HG03354 (cell line): ENCODE data around the gene LOXL1.
A peak's percentile ranks its signal among the peaks of the same experiment; 100 is the strongest.
"Not testable (repeated sequence)": the region's sequence is repeated elsewhere in the genome, so short reads cannot be mapped to it uniquely, and the experiment has no call there.

Experiments
- ATAC-seq: cut with Tn5 transposase; IDR thresholded peaks from one replicate; pipeline ENCODE4 v1.9.1; 2021; ENCODE audit warnings: mild to moderate bottlenecking; ENCODE audit not compliant: unreplicated experiment, poor library complexity, severe bottlenecking

The LOXL1 gene

DNA sequence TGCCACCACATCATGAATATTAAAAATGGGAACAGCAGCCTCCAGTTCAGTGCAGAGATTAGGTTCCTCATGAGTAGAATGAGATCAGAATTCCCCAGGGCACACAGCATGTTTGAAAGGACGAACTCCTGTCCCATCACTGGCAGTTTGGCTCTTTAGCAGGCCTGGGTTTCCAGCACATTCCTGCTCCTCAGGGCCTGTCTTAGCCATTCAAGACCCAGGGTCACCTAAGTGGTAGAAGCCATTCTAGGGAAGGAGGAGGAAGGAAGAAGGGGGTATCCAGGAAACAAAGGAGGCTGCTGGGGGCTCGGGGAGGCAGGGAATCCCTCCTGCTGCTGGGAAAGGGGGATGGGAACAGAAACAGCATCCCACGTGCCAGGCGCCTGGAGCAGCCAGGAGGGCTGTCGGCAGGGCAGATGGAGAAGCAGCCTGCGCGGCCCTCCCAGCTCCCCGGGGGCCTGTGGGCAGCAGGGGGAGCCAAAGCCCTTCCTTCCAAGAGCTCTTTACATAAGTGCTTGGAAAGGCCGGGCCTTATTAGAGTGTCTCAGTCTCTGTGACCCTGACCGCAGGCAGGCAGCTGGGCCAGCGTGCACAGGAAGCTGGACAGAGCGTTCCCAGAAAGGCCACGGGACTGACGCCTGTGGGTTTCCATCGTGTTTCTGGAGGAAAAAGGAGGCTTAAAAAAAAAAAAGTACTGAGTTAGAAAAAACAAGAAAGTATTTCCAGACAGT, 24.7 kb downstream of the LOXL1 start:
- ATAC-seq = no peak

DNA sequence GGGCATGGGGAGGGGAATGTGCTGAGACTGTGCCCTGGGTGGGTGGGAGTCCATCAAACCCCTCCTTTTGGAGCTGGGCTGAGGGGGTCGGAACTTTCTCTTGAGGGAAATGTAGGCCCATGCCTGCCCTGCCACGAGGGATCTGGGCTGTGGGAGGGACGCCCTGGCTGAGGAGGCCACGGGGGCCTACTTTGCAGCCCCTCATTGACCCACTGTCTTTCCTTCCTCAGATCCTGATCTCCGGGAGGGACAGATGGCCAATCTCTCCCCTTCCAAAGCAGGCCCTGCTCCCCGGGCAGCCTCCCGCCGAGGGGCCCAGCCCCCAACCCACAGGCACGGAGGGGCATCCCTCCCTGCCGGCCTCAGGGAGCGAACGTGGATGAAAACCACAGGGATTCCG, 25.3 kb downstream of the LOXL1 start:
- ATAC-seq = no peak

DNA sequence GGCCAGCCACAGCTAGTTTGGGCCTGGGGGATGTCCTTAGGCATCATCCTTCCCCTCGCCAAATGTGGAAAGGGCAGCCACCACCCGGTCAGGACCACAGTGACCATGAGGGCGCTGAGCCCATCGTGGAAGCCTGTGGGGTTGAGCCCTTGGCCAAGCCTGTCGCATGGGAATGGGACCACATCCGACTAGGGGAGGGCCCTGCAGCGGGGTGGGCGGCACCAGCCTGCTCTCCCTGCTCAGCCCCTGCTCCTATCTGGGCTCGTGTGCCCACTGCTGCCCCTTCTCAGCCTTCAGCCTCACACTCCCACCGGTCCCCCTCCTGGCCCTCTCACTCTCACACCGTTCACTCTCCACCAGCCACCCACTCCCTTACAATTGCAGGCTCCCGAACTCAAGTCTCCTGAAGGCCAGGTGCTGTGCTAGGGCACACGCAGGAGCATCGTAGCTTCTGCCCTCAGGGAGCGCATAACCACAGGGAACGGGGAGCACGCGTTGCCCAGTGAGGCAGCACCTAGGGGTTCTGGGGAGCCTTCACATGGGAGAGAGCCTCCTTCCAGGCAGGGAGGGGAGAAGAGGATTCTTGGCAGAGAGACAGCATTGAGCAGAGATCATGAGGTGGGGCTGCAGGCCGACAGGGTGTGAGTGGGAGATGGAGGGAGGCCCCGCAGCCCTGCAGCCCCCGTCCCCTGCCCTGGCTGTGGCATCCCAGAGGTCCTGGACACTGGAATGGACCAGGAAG, 26.1 kb downstream of the LOXL1 start:
- ATAC-seq = no peak

DNA sequence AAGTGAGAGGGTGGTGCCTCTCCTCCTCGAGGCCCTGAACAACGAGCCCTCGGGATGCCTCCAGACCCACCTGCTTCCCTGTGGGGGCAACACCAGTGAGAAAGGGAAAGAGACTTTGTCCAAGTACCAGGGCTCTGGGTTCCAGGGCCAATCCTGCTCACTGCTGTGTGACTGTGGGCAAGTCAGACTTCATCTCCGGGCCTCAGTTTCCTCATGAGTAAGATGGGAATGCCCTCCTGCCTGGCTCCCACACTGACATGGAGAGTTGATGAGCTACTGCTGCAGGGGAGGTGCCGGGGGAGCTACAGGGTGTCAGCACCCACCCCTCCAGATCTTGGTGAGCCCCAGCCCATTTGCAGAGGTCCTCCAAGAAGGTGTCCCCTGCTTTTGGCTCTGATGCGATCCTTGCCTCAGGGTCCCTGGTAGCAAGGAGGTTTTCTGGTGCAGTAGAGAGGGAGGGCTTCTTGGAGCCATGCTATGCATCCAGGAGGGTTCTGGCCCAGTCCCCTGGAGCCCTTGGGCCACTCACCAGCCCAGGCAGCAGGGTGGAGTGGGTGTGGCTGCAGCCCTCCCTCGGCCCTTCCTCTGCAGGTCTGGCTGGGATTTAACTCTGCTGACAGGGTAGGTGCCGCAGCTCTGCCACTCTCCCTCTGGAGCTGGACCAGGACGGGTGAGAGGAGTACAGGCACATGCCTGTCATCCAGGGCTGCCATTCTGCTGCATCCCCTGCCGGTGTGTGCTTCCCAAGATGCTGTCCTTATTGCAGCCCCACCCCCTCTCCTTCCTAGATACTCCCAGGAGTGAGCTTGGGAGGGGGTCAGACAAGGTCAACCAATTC, 26.9 kb downstream of the LOXL1 start:
- ATAC-seq = no peak

DNA sequence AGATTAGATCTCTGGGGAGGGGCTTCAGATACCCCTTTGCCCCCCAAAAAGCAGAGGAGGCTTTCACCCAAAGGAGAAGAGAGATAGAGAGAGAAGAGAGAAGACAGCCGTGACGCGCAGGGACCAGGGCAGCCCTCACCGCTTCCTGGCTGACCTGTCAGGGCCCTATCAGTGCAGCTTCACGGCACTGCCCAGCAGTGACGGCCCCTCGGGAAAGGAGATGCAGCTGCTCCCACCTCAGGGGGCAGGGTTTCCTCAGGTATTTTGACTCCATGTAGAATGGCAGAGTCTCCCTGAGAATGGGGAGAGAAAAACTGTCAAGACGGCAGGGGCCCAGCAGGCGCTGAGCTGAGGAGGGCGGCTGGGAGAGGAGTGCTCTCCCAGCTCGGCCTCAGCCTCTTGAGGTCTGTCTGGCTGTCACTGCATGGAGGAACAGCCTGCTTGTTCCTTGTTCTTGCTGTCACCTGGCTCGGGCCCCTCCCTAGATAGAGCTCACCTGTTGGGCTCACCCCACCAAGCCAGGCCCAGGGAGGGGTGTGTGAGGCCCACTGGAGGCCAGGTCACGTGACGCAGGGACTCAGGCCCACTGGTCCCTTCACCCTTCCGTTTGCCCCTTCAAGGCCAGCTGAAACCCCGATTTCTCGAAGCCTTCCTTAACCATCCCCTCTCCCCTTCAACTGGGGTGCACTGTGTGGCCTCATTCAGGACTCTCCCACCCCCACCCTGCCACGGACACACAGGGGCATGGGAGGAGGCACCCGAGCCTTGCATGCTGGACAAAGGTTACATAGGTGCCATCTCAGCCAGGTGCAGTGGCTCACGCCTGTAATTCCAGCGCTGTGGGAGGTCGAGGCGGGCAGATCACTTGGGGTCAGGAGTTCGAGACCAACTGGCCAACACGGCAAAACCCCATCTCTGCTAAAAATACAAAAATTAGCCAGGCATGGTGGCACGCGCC, 28.2 kb downstream of the LOXL1 start:
- no peak for ATAC-seq

DNA sequence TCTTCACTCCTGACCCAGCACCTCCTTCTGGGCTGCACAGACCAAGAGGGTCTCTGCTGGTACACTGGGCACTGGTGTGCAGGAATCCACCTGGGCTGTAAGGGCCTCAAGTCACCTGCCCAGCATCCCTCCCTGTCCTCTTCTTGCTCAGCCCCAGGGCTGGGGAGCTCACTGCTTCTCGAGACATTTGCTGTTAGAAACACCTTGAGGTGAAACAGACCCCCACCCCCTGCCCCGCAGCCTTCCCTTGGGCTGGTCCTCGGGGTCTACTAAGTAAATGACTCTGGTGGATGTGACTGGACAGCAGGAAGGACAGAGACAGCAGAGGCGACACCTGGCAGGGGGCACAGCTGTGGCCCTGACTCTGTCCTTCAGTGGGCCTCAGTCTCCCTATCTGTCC, 29.1 kb downstream of the LOXL1 start:
- no peak for ATAC-seq

DNA sequence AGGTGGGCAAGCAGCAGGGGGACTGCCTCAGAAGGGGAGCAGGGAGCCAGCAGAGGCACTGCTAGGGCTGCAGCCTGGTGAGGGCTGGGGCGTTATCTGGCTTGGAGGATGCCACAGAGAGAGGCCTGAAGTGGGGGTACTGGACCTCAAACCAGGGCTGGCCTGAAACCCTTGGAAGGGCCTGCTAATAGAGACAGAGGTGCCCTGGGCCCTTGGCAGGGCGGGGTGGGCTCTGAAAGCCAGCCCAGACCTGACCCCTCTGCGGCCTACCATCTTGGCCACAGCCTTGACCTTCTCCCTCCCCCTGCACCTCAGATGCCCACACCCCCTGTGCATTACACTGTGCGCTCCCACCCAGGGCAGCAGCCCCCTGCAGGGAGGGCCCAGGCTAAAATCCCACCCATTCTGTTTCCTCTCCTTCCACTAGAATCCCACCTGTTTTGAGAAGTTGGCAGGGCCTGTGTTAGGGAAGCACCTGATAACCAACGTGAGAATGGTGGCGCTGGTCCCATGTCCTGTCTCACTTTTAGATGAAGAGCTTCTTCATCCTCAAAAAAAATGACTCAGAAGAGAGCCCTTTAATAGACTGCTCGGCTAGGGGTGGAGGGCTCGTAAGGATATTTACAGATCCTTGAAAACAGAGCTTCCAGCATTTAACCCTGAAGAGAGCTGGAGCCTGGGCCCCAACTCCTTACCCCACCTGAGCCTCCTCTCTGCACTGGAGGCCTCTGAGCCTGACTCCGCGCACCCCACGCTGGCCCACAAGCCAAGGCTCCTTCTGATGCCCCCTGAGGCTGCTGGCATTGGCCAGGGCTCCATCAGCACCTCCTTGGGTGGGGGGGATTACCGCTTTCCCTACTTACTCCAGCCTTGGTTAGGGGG, 29.8 kb downstream of the LOXL1 start:
- ATAC-seq = no peak

DNA sequence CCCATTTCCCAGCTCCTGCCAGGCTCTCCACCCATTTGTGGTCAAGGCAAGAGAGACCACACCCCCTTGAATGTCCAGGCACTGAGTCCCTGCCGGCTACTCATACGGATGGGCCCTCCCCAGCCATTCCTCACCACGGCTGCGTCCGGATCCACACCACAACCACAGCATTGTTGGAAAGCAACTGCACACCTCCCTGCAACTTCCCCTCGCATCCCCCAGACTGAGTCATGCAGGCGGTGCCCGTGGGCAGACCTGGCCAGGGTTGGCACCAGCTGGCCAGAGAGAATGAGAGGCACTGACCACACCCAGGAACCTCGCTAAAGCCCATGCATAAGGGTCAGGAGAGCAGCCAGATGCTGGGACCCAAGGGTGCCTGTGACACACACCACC, 30.5 kb downstream of the LOXL1 start:
- no peak for ATAC-seq

DNA sequence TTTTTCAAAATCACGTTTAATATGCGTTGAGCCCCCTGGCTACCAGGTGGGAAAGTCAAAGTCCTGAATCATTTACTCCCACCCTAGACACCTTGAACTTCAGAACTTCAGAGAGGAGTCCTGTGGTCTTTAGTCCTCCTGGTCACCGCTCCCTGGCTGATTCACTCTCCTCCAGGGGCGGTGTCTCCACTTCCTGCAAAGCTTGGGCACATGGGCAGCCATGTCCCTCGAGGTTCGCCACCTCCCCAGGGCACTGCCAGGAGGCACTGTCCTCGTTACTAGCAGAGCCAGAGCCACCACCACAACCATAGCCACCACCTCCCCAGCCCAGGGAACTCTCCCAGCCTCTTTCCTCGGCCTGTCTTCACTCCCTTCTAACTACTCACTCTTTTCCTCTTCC, 31.0 kb downstream of the LOXL1 start:
- no peak for ATAC-seq

DNA sequence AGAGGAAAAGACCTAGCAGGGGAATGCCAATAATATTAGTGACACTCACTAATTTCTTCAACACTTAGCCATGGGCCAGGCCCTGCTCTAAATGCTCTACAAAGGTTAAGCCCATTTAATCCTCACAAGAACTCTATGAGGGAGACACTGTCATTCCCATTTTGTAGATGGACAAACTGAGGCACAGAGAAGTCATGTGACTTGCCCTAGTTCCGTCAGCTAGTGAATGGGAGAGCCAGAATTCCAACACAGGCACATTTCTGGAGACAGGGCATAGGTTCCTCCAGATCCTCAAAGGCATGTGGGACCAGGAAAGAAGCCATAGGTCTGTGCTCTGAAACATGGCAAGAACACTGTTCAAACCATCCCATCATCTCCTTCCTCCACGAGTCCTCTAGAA, 31.5 kb downstream of the LOXL1 start:
- ATAC-seq = no peak

DNA sequence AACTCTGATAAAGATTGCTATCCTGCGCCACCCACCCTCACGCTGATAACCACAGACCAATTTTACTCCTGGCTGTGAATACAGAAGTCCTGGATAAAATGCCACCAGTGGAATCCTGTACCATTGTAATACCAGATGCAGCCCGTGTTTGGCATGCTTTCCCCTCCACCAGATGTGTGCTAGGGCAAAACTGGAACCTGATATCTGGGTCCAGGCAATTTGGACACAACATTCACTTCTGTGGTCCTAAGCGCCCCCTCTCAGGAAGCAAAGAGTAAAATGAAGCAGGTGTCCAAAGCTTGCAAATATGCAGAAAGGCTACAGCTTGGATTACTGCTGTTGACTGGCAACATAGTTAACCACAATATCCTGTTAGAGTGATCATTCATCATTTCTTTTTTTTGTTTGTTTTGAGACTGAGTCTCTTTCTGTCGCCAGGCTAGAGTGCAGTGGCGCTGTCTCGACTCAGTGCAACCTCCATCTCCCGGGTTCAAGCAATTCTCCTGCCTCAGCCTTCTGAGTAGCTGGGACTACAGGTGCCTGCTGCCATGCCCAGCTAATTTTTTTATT, 32.8 kb downstream of the LOXL1 start:
- ATAC-seq = peak; percentile 75

DNA sequence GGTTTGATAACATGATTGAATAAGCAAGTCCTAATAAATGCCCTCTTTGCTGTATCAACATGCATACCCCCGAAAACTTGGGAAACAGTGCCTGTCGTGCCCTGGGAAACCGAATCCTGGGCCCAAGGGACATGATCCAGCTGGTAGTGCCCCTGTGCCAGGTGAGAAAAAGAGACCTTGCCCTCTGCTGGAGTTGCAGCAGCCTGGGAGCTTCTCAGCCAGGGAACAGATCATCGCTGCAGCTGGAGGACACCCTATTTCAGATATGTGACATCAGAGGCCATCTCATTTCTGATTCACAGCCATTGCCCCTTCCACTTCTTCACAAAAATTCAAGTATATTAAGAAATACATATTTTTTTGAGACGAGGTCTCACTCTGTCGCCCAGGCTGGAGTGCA, 33.5 kb downstream of the LOXL1 start:
- no peak for ATAC-seq

DNA sequence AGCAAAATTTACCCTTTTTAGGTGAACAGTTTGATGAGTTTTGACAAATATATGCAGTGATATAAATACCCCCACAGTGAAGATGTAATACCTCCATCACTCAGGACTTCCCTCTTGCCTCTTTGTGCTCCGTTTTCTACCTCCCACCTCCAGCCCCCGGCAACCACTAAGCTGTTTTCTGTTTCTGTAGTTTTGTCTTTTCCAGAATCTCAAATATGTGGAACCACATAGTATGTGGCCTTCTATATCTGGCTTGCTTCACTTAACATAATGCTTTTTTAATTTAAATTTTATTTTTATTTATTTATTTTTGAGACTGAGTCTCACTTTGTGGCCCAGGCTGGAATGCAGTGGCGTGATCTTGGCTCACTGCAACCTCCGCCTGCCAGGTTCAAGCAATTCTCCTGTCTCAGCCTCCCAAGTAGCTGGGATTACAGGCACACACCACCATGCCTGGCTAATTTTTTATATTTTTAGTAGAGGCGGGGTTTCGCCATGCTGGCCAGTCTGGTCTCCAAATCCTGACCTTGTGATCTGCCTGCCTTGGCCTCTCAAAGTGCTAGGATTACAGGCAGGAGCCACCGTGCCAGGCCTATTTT, 34.3 kb downstream of the LOXL1 start:
- ATAC-seq = not testable (repeated sequence)

DNA sequence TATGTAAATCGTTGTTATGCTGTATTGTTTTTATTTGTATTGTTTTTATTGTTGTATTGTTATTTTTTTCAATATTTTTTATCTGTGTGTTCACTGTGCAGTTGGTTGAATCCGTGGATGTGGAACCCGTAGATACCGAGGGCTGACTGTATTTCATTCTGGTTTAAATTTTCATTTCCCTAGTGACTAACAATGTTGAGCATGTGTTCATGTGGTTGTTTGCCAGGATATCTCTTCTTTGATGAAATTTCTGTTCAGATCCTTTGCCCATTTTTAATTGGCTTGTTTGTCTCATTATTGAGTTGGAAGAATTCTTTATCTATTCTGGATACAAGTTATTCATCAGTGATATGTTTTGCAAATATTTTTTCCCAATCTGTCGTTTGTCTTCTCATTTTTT, 36.2 kb downstream of the LOXL1 start:
- no peak for ATAC-seq

DNA sequence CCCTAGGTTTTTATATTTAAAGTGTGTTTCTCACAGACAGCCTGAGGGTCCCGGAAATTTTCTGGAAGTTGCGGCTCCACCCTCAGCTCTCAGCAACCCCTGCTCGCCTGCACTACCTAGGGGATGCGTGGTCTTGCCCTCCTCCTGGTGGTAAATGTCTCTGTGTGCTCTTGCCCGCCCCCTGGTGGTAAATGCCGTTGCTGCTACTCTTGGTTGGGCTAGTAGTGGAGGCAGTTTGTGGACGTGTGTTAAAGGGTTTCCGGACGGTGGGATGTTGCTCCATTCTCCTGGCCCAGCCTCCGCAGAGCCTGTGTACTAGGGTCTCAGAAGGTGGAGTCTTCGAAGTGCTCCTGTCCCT, 38.5 kb downstream of the LOXL1 start:
- peak; percentile 70 for ATAC-seq

DNA sequence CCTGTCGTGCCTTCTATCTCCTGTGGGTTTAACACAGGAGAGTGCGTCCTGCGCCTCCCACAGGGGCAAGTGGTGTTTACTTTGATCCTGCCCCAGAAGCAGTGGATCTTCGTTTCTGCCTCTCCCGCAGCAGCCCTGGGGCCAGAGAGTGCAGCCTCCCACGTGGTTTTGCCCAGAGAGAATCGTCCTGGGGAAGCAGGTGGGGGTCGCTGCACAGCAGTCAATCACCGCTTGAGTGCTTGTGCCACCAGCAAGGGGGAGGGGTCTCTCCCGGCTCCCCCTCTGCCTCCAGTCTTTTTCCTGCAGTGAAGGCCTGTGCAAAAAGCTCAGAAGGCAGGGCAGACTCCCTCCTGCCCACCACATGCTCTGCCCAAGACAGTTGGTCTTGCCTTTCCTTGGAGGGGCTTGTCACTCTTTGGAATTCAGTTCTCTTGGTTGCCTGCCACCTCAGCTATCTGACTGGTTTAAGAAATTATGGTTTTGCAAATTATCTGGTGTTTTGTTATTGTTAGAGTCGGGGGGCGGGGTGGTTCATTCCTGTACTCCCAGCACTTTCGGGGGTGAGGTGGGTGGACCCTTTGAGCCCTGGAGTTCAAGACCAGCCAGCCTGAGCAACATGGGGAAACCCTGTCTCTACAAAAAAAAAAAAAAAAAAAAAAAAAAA, 39.0 kb downstream of the LOXL1 start:
- ATAC-seq = peak; percentile 26

DNA sequence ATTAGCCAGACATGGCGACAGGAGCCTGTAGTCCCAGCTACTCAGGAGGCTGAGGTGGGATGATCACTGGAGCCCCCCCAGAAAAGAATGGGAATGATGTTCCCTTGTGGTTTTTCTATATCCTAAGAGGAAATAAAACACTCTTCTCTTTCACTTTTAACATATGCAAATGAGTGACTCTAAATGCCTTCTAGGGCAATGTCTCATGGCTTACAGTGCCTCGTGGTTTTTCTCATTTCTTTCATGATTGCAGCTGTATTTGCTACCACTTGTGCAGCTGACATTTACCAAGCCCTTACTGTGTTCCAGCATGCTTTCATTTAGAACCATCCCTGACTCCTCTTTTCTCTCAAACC, 39.5 kb downstream of the LOXL1 start:
- peak; percentile 62 for ATAC-seq

DNA sequence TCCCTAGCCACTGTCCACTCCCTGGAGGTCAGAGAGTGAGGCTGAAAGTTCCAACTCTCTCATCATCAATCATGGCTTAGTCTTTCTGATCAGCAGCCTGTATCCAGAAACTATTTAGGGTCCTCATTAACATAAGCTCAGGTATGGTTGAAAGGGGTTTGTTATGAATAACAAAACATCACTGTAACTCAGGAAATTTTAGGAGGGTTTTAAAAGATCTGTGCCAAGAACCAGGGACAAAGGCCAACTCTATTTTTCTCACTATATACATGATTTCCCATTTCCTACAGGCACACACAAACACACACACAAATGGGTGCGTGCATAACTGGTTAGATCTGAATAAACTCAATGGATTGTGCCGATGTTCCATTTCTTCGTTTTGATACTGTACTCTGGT, 42.2 kb downstream of the LOXL1 start:
- no peak for ATAC-seq
